ENCODE measurements around the gene GPR26.

DNA sequence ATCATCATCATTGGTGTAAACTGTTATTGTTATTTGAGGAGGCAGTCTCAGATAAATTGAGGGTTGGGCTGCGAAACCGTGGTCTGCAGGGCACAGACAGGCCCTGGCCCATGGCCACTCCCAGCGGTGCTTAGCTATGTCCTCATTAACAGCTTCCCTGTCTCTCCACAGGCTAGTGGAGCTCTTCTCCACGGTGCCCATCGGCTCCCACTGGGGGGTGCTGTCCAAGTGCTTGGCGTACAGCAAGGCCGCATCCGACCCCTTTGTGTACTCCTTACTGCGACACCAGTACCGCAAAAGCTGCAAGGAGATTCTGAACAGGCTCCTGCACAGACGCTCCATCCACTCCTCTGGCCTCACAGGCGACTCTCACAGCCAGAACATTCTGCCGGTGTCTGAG lies 21.6 kb downstream of the GPR26 start:
- TF ChIP-seq EP300 (IDR thresholded peaks at IDR 0.05) (no peak), POLR2A (IDR thresholded peaks at IDR 0.05) (no peak)
- TF ChIP-seq, protein P1, sequence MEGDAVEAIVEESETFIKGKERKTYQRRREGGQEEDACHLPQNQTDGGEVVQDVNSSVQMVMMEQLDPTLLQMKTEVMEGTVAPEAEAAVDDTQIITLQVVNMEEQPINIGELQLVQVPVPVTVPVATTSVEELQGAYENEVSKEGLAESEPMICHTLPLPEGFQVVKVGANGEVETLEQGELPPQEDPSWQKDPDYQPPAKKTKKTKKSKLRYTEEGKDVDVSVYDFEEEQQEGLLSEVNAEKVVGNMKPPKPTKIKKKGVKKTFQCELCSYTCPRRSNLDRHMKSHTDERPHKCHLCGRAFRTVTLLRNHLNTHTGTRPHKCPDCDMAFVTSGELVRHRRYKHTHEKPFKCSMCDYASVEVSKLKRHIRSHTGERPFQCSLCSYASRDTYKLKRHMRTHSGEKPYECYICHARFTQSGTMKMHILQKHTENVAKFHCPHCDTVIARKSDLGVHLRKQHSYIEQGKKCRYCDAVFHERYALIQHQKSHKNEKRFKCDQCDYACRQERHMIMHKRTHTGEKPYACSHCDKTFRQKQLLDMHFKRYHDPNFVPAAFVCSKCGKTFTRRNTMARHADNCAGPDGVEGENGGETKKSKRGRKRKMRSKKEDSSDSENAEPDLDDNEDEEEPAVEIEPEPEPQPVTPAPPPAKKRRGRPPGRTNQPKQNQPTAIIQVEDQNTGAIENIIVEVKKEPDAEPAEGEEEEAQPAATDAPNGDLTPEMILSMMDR (IDR thresholded peaks at IDR 0.05), result no peak

Measured in suprapubic skin (tissue), 3 donors.